Lower leg skin (tissue), 3 donors: ENCODE data around the gene KAT6B.

Experiments
- CTCF ChIP-seq, 3 donors: fragments of 450-650 bp; IDR thresholded peaks; one replicate each; pipeline ENCODE4 v1.5.1; 2016; ENCODE audit warnings: antibody characterized with exemption in 3 of 3, mild to moderate bottlenecking in 3 of 3, moderate library complexity in 2 of 3
- POLR2A ChIP-seq, 2 donors: fragments of 450-650 bp; IDR thresholded peaks; one replicate each; pipeline ENCODE4 v1.6.1; 2016 to 2017; ENCODE audit warnings: antibody characterized with exemption in 2 of 2, mild to moderate bottlenecking in 1 of 2, moderate library complexity in 1 of 2

- TF ChIP-seq CTCF (IDR thresholded peaks at IDR 0.05) (no peak), POLR2A (IDR thresholded peaks at IDR 0.05) (no peak)
Observed at GRCh38 chr10:74846958-74847357, 20.6 kb downstream of the KAT6B start.
